ENCODE measurements around the gene COL3A1. TPM values are rescaled to one million over a fixed set of nuclear protein-coding genes. Genes with fewer than 3 reads are reported as not detected.

The COL3A1 gene
- total and polyA plus RNA-seq, 2 experiments from 2014 or later = 0.17 to 0.31 TPM

- Histone ChIP-seq H3K4me2 (no peak overlapping the region), H2AFZ (no peak overlapping the region), H3K36me3 (ENCODE audit: insufficient read depth) (no peaks in the 10 kb centered on the region), H3K27ac (ENCODE audit: low read depth) (no peak overlapping the region), H3K4me1 (ENCODE audit: insufficient read depth) (peaks cover 3% of the 10 kb centered on the region; the same call in 1 of the 2 replicates), H3K4me3 (no peak overlapping the region), H3F3A (replicated peaks; ENCODE audit: low read depth) (no peaks in the 10 kb centered on the region), H3K9me2 (ENCODE audit: insufficient read depth) (no peaks in the 10 kb centered on the region), H4K20me1 (replicated peaks; ENCODE audit: insufficient read depth) (no peaks in the 10 kb centered on the region), H3K27me3 (ENCODE audit: insufficient read depth) (no peaks in the 10 kb centered on the region), H3K79me2 (replicated peaks; ENCODE audit: insufficient read depth) (no peaks in the 10 kb centered on the region)
- Mint-ChIP-seq H3K27me3 (ENCODE audit: insufficient read depth, low read depth, poor library complexity) (no peaks in the 10 kb centered on the region), H3K27ac (no peak overlapping the region), H3K9me3 (no peaks in the 10 kb centered on the region), H3K4me1 (peaks cover 4% of the 10 kb centered on the region; the same call in 2 of the 3 replicates), H3K36me3 (ENCODE audit: low read depth) (0 out of 3 replicates have a peak, but pooled peaks cover 3% of the 10 kb centered on the region), H3K4me3 (no peak overlapping the region)
- DNase-seq (ENCODE audit: low spot score) (no peak), ATAC-seq (no peak)
- TF ChIP-seq POLR2AphosphoS5 (IDR thresholded peaks at IDR 0.05; ENCODE audit: low read depth) = no peak
Observed at GRCh38 chr2:189050165-189050712, 76.1 kb downstream of the COL3A1 start.

DNA sequence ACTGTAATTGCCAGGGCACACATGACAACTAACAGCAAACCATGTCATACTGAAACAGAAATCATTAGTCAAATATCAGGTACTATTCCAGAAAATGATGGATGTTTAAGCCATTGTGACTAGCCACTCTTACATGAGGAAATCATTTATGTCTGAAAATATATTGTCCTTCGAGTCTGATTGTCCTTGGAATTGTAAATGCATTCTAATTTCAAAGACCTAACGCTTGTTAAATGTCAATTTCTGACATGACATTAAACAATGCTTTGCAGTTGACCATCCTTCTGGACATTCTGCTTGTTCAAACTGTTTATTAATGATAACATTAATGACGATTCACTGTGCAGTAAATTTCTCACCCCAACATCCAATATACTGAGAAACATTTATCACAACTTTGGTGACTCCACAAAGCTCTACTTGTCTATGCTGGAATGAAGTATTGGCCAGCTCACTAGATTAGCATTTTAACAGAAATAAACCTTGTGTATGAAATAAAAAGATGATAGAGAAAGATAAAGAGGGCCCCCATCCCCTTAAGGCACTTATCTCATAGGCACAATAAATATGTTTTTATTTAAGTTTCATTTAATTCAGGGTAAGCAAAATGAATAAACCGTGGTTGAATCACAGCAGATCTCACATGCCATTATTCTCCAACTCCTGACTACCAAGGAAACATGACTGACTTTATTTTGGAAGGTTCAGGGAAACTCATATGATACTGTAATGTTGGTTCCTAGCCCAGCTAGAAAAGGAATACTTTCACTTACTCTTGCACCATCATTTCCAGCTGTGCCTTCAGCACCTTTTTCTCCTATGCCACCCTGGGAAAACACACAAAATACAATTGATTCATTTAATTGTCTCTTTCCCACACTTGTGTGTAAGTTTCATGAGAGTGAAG, 82.3 kb downstream of the COL3A1 start:
- no peaks in the 10 kb centered on the region for H3K27me3 Mint-ChIP-seq (ENCODE audit: insufficient read depth, low read depth, poor library complexity)
- Histone ChIP-seq H4K20me1 (replicated peaks; ENCODE audit: insufficient read depth) (no peaks in the 10 kb centered on the region), H3K36me3 (ENCODE audit: insufficient read depth) (no peaks in the 10 kb centered on the region), H3K27ac (ENCODE audit: low read depth) (no peak overlapping the region), H3K27me3 (ENCODE audit: insufficient read depth) (no peaks in the 10 kb centered on the region), H3F3A (replicated peaks; ENCODE audit: low read depth) (no peaks in the 10 kb centered on the region), H3K9me2 (ENCODE audit: insufficient read depth) (no peaks in the 10 kb centered on the region), H3K79me2 (replicated peaks; ENCODE audit: insufficient read depth) (no peaks in the 10 kb centered on the region), H2AFZ (no peak overlapping the region), H3K4me2 (no peak overlapping the region), H3K4me3 (no peak overlapping the region), H3K4me1 (ENCODE audit: insufficient read depth) (no peaks in the 10 kb centered on the region)
- H3K36me3 Mint-ChIP-seq (ENCODE audit: low read depth) = no peaks in the 10 kb centered on the region
- H3K4me1 Mint-ChIP-seq = no peaks in the 10 kb centered on the region
- no peaks in the 10 kb centered on the region for H3K9me3 Mint-ChIP-seq
- no peak for ATAC-seq
- DNase-seq (ENCODE audit: low spot score) = no peak
- no peak overlapping the region for H3K27ac Mint-ChIP-seq
- H3K4me3 Mint-ChIP-seq = no peak overlapping the region
- TF ChIP-seq, protein P1, sequence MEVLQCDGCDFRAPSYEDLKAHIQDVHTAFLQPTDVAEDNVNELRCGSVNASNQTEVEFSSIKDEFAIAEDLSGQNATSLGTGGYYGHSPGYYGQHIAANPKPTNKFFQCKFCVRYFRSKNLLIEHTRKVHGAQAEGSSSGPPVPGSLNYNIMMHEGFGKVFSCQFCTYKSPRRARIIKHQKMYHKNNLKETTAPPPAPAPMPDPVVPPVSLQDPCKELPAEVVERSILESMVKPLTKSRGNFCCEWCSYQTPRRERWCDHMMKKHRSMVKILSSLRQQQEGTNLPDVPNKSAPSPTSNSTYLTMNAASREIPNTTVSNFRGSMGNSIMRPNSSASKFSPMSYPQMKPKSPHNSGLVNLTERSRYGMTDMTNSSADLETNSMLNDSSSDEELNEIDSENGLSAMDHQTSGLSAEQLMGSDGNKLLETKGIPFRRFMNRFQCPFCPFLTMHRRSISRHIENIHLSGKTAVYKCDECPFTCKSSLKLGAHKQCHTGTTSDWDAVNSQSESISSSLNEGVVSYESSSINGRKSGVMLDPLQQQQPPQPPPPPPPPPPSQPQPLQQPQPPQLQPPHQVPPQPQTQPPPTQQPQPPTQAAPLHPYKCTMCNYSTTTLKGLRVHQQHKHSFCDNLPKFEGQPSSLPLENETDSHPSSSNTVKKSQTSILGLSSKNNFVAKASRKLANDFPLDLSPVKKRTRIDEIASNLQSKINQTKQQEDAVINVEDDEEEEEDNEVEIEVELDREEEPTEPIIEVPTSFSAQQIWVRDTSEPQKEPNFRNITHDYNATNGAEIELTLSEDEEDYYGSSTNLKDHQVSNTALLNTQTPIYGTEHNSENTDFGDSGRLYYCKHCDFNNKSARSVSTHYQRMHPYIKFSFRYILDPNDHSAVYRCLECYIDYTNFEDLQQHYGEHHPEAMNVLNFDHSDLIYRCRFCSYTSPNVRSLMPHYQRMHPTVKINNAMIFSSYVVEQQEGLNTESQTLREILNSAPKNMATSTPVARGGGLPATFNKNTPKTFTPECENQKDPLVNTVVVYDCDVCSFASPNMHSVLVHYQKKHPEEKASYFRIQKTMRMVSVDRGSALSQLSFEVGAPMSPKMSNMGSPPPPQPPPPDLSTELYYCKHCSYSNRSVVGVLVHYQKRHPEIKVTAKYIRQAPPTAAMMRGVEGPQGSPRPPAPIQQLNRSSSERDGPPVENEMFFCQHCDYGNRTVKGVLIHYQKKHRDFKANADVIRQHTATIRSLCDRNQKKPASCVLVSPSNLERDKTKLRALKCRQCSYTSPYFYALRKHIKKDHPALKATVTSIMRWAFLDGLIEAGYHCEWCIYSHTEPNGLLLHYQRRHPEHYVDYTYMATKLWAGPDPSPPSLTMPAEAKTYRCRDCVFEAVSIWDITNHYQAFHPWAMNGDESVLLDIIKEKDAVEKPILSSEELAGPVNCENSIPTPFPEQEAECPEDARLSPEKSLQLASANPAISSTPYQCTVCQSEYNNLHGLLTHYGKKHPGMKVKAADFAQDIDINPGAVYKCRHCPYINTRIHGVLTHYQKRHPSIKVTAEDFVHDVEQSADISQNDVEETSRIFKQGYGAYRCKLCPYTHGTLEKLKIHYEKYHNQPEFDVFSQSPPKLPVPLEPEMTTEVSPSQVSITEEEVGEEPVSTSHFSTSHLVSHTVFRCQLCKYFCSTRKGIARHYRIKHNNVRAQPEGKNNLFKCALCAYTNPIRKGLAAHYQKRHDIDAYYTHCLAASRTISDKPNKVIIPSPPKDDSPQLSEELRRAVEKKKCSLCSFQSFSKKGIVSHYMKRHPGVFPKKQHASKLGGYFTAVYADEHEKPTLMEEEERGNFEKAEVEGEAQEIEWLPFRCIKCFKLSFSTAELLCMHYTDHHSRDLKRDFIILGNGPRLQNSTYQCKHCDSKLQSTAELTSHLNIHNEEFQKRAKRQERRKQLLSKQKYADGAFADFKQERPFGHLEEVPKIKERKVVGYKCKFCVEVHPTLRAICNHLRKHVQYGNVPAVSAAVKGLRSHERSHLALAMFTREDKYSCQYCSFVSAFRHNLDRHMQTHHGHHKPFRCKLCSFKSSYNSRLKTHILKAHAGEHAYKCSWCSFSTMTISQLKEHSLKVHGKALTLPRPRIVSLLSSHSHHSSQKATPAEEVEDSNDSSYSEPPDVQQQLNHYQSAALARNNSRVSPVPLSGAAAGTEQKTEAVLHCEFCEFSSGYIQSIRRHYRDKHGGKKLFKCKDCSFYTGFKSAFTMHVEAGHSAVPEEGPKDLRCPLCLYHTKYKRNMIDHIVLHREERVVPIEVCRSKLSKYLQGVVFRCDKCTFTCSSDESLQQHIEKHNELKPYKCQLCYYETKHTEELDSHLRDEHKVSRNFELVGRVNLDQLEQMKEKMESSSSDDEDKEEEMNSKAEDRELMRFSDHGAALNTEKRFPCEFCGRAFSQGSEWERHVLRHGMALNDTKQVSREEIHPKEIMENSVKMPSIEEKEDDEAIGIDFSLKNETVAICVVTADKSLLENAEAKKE (CRISPR knock-in tag; IDR thresholded peaks at IDR 0.05) = no peak
- TF ChIP-seq ZNF114 (CRISPR knock-in tag; IDR thresholded peaks at IDR 0.05) = no peak
- TF ChIP-seq ZNF331 (CRISPR knock-in tag; IDR thresholded peaks at IDR 0.05; ENCODE audit: low read depth) = no peak
- no peak for TF ChIP-seq JUNB (IDR thresholded peaks at IDR 0.05; ENCODE audit: unreplicated experiment)
- TF ChIP-seq, protein P2, sequence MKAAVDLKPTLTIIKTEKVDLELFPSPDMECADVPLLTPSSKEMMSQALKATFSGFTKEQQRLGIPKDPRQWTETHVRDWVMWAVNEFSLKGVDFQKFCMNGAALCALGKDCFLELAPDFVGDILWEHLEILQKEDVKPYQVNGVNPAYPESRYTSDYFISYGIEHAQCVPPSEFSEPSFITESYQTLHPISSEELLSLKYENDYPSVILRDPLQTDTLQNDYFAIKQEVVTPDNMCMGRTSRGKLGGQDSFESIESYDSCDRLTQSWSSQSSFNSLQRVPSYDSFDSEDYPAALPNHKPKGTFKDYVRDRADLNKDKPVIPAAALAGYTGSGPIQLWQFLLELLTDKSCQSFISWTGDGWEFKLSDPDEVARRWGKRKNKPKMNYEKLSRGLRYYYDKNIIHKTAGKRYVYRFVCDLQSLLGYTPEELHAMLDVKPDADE (IDR thresholded peaks at IDR 0.05) = no peak
- no peak for TF ChIP-seq EZH2phosphoT487 (IDR thresholded peaks at IDR 0.05; ENCODE audit: unreplicated experiment)
- no peak for TF ChIP-seq NANOG (IDR thresholded peaks at IDR 0.05; ENCODE audit: borderline replicate concordance)
- no peak for TF ChIP-seq STAT1 (IDR thresholded peaks at IDR 0.05; ENCODE audit: unreplicated experiment)
- TF ChIP-seq, protein P3, sequence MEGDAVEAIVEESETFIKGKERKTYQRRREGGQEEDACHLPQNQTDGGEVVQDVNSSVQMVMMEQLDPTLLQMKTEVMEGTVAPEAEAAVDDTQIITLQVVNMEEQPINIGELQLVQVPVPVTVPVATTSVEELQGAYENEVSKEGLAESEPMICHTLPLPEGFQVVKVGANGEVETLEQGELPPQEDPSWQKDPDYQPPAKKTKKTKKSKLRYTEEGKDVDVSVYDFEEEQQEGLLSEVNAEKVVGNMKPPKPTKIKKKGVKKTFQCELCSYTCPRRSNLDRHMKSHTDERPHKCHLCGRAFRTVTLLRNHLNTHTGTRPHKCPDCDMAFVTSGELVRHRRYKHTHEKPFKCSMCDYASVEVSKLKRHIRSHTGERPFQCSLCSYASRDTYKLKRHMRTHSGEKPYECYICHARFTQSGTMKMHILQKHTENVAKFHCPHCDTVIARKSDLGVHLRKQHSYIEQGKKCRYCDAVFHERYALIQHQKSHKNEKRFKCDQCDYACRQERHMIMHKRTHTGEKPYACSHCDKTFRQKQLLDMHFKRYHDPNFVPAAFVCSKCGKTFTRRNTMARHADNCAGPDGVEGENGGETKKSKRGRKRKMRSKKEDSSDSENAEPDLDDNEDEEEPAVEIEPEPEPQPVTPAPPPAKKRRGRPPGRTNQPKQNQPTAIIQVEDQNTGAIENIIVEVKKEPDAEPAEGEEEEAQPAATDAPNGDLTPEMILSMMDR (conservative IDR thresholded peaks at IDR 0.05; ENCODE audit: low read depth in 2 of 2) = no peak
